Kidney (tissue), 14 donors: ENCODE measurements around the gene MEI1. TPM values are rescaled to one million over a fixed set of nuclear protein-coding genes. Genes with fewer than 3 reads are reported as not detected.

Source experiments
- DNase-seq, 5 donors: peaks; one replicate each; pipeline ENCODE4 v3.0.0-alpha.2; 2013 to 2020
- FAIRE-seq: peaks from 2 replicates; lab custom pipeline; 2012; peaks lifted over from hg19 to GRCh38; lab: Jason Lieb, UNC
- H3K27ac ChIP-seq, 2 donors: one replicate each; pipeline ENCODE4 v1.7.0; 2013; ENCODE audit warnings: low read depth in 2 of 2, low read length in 2 of 2, inconsistent platforms in 1 of 2
- H3K27me3 ChIP-seq: one replicate; pipeline ENCODE4 v1.7.1; 2013; ENCODE audit warnings: low read length, inconsistent platforms; ENCODE audit not compliant: control insufficient read depth, insufficient read depth
- H3K36me3 ChIP-seq, 3 donors: one replicate each; pipeline versions ENCODE4 v1.7.0 to v1.7.1; 2013; ENCODE audit warnings: low read length in 3 of 3, control low read depth in 1 of 3, inconsistent platforms in 1 of 3; ENCODE audit not compliant: insufficient read depth in 3 of 3, control insufficient read depth in 2 of 3
- H3K4me1 ChIP-seq, 3 donors: one replicate each; pipeline versions ENCODE4 v1.7.0 to v1.7.1; 2013; ENCODE audit warnings: low read length in 3 of 3, inconsistent platforms in 1 of 3, low read depth in 1 of 3; ENCODE audit not compliant: control insufficient read depth in 2 of 3, insufficient read depth in 2 of 3
- H3K4me3 ChIP-seq, 3 donors: one replicate each; pipeline versions ENCODE4 v1.7.0 to v1.8.1; 2013; ENCODE audit warnings: low read length in 3 of 3, control low read depth in 1 of 3, inconsistent platforms in 1 of 3
- H3K9ac ChIP-seq, 3 donors: one replicate each; pipeline versions ENCODE4 v1.7.0 to v1.7.1; 2013; ENCODE audit warnings: low read length in 3 of 3, control low read depth in 1 of 3, inconsistent platforms in 1 of 3
- H3K9me3 ChIP-seq, 3 donors: one replicate each; pipeline versions ENCODE4 v1.7.0 to v1.7.1; 2013; ENCODE audit warnings: low read length in 3 of 3, control low read depth in 1 of 3, inconsistent platforms in 1 of 3; ENCODE audit not compliant: control insufficient read depth in 2 of 3, insufficient read depth in 1 of 3
- CTCF ChIP-seq: IDR thresholded peaks from 3 replicates; pipeline ENCODE4 v1.5.1; 2012; ENCODE audit warnings: mild to moderate bottlenecking, moderate library complexity, borderline replicate concordance; ENCODE audit not compliant: insufficient read depth; ENCODE audit errors: extremely low read depth
- intact Hi-C: fragments of 100-400 bp; cut with DNase I; formaldehyde crosslinking; loops from one replicate; pipeline ENCODE4 v1.11.1; 2022
- polyA plus RNA-seq: library from polyadenylated mRNA; stranded (reverse); fragments of 350-450 nt; fragmentation: Illumina TruSeq; extraction: RNeasy Lipid Tissue Mini Kit (QIAGEN cat#74804); gene quantifications from one replicate; pipeline ENCODE4 v1.2.3, GENCODE V29; 2014; ENCODE audit warnings: low read depth, low replicate concordance; ENCODE audit not compliant: insufficient read depth
- total RNA-seq: library from RNA; stranded (reverse); fragmentation: NEBNext Ultra II Directional; extraction: Animal tissue kit (Norgen Biotek cat#: 25700); gene quantifications from one replicate; pipeline ENCODE4 v1.2.1, GENCODE V29; 2021
- donor health status: control.
- donor health status: control.
- donor health status: control.
- donor health status: control.
- donor health status: control.
- donor health status: DM: yes; HTN: yes; CAD: no.
- donor health status: Normal renal cell carcinoma (clear cell type).

The MEI1 gene
- total and polyA plus RNA-seq, 2 donors from 2014 or later = 2.4 to 14.6 TPM

GRCh38 chr22:41822317-41823057 is 123.2 kb downstream of the MEI1 start:
- no peaks in the 10 kb centered on the region for H3K27me3 ChIP-seq
- H3K9ac ChIP-seq = no peak overlapping the region

GRCh38 chr22:41823797-41824196 is 124.5 kb downstream of the MEI1 start:
- FAIRE-seq = no peak
- peaks cover 0 to 16% (median 13%) of the 10 kb centered on the region in 3 donors for H3K4me1 ChIP-seq
- H3K36me3 ChIP-seq = no peaks in the 10 kb centered on the region
- no peaks in the 10 kb centered on the region for H3K27me3 ChIP-seq
- intact Hi-C loops = no loop called here
- no peak for TF ChIP-seq CTCF
- no peak overlapping the region for H3K27ac ChIP-seq
- no peak overlapping the region for H3K4me3 ChIP-seq
- no peaks in the 10 kb centered on the region for H3K9me3 ChIP-seq
- no peak for DNase-seq
- H3K9ac ChIP-seq = no peak overlapping the region

More at GRCh38 chr22:41822317-41823057, 123.2 kb downstream of the MEI1 start:
- Histone ChIP-seq H3K27ac (no peak overlapping the region), H3K4me1 (peaks cover 0 to 16% (median 13%) of the 10 kb centered on the region in 3 donors), H3K4me3 (no peak overlapping the region), H3K9me3 (no peaks in the 10 kb centered on the region), H3K36me3 (no peaks in the 10 kb centered on the region)
- peak in 2 of 5 donors; percentile 57 to 65 for DNase-seq
- intact Hi-C loops = no loop called here
- FAIRE-seq = no peak
- peak; percentile 53 for TF ChIP-seq CTCF

GRCh38 chr22:41825376-41825775 is 126.1 kb downstream of the MEI1 start:
- Histone ChIP-seq H3K4me1 (peaks cover 0 to 16% (median 13%) of the 10 kb centered on the region in 3 donors), H3K4me3 (no peak overlapping the region), H3K27ac (peak overlapping the region in 1 of 2 donors; percentile 17), H3K9me3 (no peaks in the 10 kb centered on the region), H3K9ac (no peak overlapping the region), H3K36me3 (no peaks in the 10 kb centered on the region), H3K27me3 (no peaks in the 10 kb centered on the region)
- DNase-seq (no peak), FAIRE-seq (no peak)
- intact Hi-C loops = no loop called here
- no peak for TF ChIP-seq CTCF
